Epithelial cell of esophagus (primary cell): Measurements from ENCODE around the gene MAPT.
"Not testable (repeated sequence)": the region's sequence is repeated elsewhere in the genome, so short reads cannot be mapped to it uniquely, and the experiment has no call there.

ENCODE experiments used
- DNase-seq: peaks from one replicate; pipeline ENCODE4 v3.0.0; 2010; ENCODE audit warnings: low read depth
- H3K4me3 ChIP-seq: 2 replicates; pipeline ENCODE4 v1.5.1; 2011; ENCODE audit warnings: mild to moderate bottlenecking, low read length, control low read depth
- TF ChIP-seq, protein P1 (sequence below): IDR thresholded peaks from 2 replicates; pipeline ENCODE4 v1.5.1; 2011; ENCODE audit warnings: low read depth, mild to moderate bottlenecking, low read length, control low read depth, inconsistent platforms; ENCODE audit not compliant: insufficient read depth; ENCODE audit errors: missing control alignments

MAPT gene

DNA sequence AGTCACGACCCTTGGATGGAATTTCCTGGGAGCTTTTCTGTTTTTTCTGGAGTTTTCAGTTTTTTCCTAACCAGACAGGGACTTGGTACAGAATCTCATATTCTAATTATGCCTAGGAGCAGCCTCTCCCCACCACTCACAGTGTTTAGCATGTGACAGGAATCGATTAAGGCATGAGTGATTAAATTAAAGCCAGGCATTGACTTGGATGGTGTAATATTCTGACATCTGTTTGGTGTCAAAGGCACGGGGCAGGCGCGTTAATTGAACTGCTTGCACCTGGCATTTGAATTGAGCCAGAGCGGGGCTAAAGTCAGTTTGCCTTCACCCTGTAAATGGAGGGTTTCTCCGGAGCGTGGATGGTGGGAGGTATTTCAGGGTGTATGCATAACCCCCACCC, 11.9 kb downstream of the MAPT start:
- TF ChIP-seq, protein P1, sequence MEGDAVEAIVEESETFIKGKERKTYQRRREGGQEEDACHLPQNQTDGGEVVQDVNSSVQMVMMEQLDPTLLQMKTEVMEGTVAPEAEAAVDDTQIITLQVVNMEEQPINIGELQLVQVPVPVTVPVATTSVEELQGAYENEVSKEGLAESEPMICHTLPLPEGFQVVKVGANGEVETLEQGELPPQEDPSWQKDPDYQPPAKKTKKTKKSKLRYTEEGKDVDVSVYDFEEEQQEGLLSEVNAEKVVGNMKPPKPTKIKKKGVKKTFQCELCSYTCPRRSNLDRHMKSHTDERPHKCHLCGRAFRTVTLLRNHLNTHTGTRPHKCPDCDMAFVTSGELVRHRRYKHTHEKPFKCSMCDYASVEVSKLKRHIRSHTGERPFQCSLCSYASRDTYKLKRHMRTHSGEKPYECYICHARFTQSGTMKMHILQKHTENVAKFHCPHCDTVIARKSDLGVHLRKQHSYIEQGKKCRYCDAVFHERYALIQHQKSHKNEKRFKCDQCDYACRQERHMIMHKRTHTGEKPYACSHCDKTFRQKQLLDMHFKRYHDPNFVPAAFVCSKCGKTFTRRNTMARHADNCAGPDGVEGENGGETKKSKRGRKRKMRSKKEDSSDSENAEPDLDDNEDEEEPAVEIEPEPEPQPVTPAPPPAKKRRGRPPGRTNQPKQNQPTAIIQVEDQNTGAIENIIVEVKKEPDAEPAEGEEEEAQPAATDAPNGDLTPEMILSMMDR, result no peak
- DNase-seq, result no peak
- H3K4me3 ChIP-seq, result no peak overlapping the region

DNA sequence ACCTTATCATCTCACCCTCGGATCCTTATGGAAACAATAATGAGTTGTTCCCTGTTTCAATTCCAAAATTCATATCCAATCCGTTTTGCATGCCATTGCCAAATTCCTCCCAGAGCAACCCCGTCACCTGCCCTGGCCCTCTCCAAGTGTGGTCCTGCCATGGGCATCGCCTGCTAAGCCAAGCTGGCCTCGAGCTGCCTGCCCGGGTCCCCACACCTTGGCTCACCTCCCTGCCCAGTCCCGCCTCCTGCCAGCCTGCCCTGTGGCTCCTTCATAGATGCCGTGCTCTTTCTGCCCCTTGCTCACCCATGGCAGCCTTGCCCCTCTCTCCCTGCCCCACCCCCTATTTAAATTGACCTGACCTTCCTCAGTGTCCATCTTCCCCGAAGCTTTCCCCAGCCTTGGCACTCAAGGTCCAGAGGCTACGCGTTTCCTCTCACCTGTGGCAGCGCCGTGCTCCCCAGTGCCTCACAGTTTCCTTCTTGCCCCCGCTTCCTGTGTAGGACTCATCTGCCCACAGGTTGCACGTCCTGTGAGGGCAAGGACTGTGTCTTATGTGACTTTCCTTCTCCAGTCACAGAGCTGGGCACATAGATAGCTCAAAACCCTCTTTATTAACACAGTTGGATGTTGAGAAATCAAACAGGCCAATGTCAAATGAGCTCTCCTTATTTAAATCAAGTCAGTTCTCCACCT, 12.7 kb downstream of the MAPT start:
- H3K4me3 ChIP-seq, result no peak overlapping the region
- DNase-seq, result no peak
- TF ChIP-seq, protein P1, result no peak

DNA sequence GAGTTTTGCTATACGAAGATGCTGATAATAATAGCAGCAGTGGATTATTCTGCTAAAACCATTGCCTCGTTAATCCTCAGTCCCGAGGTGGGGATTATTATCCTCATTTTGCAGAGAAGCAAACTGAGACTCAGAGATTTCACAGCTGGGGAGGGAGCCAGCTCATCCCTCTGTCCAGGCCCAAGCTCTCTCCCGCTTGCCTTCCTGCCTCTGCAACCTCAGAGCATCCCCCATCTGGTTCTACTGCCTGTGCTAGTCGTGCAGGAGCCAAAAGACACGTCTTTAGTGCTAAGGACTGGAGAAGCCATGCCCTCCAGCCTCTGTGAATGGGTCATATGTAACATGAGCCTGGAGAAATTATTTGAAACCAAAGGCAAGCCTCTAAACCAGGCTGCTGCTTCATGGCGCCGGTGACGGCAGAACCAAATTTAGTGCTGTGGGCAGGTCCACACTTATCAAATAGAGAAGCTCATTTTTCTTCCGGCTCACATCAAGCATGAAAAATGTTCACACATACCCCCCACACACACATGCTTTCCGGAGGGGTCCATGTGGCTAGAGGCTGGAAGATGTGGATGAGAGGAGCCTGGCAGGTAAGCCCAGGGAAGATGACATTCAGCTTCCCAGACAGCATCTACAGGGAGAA, 13.5 kb downstream of the MAPT start:
- DNase-seq, result no peak
- TF ChIP-seq, protein P1, result no peak
- H3K4me3 ChIP-seq, result no peak overlapping the region

DNA sequence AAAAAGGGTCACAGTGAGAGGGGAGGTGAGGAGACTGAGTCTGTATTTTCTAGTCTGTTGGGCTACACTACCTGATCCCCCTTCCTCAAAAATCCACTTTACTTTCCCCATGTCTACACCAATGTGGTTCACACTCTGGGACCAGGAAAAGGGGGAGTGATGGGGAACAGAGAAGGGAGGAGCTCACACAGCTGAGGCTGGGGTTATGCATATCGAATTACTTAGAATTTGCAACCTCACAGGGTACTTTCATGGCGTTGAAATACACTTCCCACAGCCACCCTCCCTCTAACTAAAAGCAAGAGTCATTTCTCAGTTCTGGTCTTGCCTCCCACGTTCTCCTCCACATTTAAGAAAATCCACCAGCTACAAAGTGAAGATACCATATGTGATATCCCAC, 14.1 kb downstream of the MAPT start:
- no peak overlapping the region for H3K4me3 ChIP-seq
- TF ChIP-seq, protein P1, result no peak
- DNase-seq, result no peak

DNA sequence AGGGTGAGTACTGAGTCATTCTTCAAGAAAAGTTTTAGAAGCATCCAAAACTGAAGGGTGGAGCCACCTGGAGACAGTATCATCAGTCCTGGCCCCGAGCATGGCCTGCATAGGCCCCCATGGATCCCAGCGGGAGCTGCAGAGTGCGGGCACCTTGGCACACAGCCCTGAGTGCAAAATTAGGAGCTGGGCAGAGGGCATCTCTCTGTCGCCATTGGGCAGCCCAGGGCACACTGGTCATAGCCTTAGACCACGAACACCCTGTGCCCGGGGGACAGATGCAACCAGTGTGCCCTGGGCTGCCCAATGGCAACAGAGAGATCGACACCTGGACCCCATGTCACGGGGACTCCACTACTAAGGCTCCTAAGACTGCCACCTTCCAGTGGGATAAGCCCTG, 14.6 kb downstream of the MAPT start:
- no peak for DNase-seq
- no peak overlapping the region for H3K4me3 ChIP-seq
- TF ChIP-seq, protein P1, result no peak

DNA sequence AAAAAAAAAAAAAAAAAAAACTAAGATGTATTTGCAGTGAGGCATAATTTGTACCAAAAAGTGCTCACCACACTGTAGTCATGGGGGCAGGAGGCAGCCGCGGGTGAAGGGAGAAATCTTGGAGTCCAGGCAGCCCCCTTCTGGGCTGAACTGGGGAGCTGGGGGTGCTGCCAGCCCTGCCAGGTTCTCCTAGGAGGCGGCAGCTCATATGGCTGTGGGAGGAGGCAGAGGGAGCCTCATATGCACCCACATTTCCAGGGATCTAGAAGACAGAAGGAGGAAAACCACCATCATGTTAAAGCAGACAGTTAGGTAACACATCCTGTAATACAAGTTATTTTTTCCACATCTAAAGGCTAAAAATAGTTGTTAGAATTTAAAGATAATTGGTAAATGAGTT, 16.3 kb downstream of the MAPT start:
- H3K4me3 ChIP-seq, result no peak overlapping the region
- TF ChIP-seq, protein P1, result no peak
- DNase-seq, result no peak

DNA sequence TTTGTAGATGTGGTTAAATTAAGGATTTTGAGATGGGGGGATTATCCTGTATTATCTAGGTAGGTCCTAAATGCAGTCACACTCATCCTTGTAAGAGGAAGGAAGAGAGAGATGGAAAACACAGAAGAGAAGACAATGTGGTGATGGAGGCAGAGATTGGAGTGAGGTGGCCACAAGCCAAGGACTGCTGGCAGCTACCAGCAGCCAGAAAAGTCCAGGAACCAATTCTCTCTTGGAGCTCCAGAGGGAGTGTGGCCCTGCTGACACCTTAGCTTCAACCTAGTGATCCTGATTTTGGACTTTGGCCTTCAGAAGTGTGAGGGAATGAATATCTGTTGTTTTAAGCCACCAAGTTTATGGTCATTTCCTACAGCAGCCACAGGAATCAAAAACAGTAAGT, 18.0 kb downstream of the MAPT start:
- no peak for DNase-seq

DNA sequence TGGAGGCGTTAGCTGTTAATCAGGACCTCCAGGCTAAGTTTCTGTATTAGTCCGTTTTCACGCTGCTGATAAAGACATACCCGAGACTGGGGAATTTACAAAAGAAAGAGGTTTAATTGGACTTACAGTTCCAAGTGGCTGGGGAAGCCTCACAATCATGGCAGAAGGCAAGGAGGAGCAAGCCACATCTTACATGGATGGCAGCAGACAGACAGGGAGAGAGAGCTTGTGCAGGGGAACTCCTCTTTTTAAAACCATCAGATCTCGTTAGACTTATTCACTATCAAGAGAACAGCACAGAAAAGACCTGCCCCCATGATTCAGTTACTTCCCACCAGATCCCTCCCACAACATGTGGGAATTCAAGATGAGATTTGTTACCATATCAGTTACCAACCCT, 18.7 kb downstream of the MAPT start:
- DNase-seq, H3K4me3 ChIP-seq: not testable (repeated sequence)

More for the DNA sequence above, 18.0 kb downstream of the MAPT start:
- TF ChIP-seq, protein P1, result no peak
- no peak overlapping the region for H3K4me3 ChIP-seq
